UCSD-AML1 (cell line): ENCODE data around the gene MAP6D1.
"Not testable (repeated sequence)": the region's sequence is repeated elsewhere in the genome, so short reads cannot be mapped to it uniquely, and the experiment has no call there.

Source experiments
- DNase-seq: peaks from one replicate; lab custom pipeline; 2025; ENCODE audit not compliant: unreplicated experiment; lab: John Stamatoyannopoulos, UW

Gene MAP6D1

DNA sequence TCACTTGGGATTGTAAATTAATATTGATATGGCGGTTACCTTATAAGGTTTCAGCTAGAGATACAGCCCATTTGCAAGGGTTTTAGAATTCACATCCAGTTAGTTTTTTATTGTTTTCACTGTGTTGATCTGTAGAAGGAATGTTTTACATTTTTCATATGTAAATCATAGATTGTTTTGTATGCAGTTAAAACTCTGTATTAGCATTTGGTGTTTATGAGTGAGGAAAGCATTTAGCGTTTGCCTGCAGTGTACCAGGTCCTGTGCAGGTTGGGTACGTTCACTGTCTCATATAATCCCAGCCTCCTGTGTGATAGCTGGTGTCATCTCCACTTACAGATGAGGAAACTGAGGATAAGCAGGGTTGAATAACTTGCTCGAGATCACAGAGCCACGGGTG, 23.8 kb downstream of the MAP6D1 start:
- no peak for DNase-seq

DNA sequence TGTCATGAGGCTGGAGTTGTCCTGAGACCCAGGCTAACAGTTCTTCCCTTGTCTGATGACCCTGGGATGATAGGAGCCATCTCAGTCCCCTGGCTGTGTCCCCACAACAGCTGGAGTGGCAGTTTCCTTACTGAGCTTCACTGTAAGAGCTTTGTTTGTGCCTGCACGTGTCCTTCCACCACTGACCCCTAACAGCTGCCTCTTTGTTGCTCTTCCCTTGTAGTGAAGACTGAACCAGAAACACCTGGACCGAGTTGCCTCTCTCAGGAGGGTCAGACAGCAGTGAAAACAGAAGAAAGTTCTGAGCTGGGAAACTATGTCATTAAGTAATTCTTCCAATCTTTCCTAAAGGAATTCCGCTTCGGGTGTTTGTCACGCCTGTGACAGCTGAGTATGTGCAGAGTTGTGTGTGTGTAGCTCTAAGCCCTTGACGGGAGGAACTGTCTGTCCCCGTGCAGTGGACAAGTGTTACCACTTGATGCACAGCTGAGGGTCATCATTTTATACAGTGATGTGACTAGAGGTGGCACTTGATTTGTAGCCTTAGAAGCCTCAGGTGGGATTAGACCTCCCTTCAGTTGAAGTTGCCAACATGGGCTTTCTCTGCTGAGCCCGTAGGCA, 25.0 kb downstream of the MAP6D1 start:
- DNase-seq, result no peak

DNA sequence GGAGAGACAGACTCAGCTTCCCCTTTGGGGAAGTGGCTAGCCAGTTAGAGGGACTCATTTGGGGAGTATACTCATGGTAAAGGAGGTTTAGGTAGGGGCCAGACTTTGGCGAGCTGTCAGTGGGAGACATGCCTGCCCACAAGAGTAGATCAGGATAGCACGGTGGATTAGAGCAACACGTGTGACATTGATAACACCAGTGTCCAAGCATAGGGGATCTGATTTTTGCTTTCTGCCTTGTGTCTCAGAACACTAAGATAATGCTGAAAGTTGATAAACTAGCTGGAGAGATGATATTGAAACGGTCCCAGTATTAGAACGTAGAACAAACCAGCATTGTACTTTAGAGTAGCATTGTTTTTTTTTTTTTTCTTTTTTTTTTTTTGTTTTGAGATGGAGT, 25.9 kb downstream of the MAP6D1 start:
- DNase-seq, result no peak

DNA sequence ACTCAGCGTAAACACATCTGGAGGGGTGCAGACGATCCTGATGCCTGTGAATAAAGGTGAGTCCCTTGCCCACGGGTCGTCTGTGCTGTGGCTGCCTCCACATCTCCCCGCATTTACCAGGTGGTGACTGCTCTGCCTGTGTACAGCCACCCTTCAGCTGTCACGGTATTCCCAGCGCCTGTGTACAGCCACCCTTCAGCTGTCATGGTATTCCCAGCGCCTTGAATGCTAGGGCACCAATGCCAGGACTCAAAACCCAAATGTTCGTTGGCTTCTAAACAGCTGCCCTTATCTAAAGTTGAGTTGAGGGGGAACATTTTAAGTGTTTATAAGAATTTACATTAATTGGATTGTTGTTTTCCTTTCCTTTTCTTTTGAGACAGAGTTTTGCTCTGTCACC, 27.4 kb downstream of the MAP6D1 start:
- DNase-seq, result no peak

DNA sequence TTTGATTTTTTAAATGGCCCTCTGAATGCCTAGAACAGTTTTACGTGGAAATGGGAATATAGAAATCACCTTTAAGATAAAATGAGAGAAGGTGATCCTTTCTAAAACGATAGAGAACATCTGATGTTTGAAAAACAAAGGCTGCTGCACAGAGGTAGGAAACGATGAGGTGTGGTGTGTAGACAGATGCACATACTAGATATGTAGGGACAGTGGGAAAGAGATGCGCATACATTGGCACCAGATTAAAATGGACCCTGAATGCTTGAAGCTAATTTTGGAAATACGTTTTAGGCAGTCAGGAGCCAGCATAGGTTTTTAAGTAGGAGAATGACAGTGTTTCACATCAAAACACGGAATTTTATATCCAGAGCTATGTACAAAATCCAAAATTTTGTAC, 29.0 kb downstream of the MAP6D1 start:
- no peak for DNase-seq

DNA sequence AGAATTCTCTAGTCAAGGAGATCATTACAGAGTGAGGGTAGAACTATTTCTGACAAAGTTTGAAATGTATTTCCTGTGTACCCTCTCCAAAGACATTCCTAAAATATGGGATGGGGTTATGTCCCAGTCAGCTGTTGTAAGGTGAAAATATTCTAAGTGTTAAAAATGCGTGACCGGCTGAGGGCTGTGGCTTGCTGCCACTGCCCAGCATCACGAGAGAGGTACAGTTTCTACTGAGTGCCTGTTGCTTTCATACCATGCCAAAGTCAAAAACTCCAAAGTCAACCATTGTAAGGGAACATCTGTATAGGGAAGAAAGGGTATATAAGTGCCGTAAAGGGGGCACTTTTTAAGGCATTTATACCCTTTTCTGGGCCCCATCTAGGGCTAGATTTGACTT, 30.9 kb downstream of the MAP6D1 start:
- DNase-seq, result no peak

DNA sequence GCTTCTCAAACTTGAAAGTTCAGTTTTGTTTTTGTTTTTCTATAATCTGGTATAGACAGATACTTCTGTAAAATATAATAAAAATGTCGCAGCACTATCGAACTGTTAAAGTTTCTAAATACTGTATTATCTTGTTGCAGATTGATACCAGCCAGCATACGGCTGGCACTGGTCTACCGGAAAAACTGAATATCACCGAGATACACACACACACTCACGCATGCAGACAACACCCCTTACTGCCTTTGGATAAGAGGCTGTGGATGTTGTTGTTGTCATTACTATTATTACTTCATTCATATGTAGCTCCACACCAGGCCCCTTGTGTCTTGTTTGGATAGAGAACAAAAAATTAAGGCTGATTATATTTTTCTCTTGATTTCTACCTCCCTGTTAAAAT, 32.4 kb downstream of the MAP6D1 start:
- DNase-seq, result no peak

DNA sequence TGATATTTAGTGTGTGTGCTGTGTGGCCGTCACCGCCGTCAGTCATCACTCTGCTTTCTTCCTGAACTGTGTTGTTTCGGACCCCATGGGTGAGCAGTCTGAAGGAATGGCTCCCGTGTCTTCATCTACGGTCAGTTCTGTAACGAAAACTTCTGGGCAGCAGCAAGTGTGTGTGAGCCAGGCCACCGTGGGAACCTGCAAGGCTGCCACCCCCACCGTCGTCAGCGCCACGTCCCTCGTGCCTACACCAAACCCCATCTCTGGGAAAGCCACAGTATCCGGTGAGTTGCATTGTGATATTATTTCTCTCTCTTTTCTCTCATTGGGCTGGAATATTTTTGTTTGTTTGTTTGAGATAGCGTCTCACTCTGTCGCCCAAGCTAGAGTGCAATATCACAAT, 34.7 kb downstream of the MAP6D1 start:
- DNase-seq, result no peak

DNA sequence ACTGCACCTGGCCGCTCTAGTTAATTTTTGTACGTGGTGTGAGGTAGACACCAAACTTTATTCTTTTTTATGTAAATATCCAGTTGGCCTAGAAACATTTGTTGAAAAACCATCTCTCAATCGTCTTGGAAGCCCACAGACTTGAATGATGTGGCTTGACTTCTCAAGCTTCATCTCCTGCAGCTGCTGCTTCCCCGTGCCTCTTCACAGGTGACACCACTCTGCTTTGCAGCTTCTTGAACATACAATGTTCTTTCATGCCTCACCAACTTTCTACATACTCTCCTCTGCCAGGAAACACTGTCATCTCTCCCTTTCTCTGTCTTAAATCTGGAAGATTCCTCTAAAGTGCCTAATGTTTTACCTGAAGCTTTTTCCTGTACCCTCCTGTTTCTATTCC, 35.6 kb downstream of the MAP6D1 start:
- no peak for DNase-seq

DNA sequence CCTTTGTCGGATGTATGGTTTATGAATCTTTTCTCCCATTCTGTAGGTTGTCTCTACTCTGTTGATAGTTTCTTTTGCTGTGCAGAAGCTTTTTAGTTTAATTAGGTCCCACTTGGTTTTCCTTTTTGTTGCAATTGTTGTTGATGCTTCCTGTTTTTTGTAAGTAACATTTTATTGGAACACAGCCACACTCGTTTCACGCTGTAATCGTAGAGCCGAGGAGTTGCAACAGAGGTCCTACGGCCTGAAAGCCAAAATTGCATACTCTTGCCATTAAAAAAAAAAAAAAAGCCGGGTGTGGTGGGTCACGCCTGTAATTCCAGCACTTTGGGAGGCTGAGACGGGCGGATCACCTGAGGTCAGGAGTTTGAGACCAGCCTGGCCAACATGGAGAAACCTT, 40.9 kb downstream of the MAP6D1 start:
- not testable (repeated sequence) for DNase-seq

DNA sequence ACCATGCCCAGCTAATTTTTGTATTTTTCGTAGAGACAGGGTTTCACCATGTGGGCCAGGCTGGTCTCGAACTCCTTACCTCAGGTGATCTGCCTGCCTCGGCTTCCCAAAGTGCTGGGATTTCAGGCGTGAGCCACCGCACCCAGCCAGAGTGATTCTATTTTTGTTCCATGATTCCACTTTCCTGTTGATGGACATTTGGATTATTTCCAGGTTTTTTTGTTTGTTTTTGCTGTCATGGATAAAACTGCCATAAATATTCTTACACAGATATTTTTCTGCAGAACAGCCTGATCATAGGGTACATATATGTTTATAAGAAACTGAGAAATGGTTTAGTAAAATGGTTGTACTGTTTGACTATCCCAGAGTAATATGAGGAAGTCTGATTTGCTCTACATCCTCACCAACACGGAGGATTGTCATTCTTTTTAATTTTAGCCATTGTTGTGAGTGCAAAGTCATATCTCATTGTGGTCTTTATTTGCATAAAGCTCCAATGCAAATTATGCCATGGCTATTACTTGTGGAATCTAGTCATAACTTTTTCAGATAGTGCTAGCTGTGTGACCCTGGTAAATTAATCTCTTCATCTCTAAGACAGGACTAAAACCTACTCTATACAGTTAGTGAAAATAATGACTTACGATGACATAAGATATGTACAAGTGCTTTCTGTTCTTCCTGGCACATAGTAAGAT, 42.7 kb downstream of the MAP6D1 start:
- no peak for DNase-seq

DNA sequence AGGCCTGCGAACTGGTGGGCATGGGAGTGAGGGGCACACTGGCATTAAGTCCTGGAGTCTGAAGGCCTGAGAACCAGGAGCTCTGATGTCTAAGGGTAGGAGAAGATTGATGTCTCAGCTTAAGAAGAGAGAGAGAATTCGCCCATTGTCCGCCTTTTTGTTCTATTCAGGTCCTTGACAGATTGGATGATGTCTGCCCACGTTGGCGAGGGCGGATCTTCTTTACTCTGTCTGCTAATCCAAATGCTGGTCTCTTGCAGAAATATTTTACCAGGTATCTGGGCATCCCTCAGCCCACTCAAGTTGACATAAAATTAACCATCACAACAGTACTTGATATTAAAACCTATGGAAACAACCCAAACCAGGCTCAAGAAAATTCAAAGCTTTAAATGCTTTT, 44.1 kb downstream of the MAP6D1 start:
- no peak for DNase-seq

DNA sequence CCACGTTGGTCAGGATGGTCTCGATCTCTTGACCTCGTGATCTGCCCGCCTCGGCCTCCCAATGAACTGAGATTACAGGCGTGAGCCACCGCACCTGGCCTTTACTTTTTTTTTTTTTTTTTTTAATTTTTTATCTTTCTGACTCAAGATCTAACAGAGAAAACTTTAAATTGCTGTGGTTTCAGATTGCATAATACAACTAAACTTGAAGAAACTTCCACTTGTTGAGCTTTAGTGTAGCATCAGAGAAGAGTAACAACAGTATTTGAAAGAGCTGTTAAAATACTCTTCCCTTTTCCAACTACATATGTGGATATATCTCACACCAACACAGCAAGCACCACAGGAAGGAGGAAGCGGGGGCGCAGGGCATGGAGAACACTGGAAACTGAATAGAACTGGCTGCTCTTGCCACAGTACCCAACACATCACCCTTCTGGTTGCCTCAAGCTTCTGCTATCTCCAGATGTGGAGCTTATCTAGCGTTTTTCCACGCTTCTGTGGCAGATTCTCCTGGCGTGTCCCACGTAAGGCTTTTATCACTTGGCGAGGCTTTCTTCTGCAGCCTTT, 45.4 kb downstream of the MAP6D1 start:
- DNase-seq, result peak; percentile 56

DNA sequence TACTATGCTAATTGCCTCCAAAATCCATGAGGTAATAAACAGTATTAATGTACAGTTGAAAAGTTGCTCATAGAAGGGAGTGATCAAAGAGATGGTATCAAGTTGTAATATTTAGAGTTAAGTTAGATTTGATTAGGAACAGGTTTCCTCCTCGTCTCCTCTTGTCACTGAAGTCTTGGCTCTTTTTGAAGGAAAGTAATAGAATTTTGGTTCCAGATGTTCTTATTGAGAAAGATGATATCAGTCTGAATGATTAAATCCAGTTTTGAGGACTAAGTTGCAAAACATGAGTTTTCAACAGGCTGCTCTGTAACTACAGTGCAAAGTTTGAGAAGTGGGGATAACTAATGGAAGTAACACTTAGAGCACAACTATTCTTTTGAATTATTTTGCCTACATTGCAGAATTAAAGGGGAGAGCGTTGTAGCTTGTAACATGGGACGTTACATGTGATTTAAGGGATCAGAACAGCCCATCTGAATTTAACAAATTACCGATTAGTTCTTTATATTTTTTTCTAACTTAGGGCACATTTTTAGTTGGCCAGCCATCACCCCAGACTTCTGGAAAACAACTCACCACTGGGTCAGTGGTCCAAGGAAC, 48.3 kb downstream of the MAP6D1 start:
- DNase-seq, result no peak

DNA sequence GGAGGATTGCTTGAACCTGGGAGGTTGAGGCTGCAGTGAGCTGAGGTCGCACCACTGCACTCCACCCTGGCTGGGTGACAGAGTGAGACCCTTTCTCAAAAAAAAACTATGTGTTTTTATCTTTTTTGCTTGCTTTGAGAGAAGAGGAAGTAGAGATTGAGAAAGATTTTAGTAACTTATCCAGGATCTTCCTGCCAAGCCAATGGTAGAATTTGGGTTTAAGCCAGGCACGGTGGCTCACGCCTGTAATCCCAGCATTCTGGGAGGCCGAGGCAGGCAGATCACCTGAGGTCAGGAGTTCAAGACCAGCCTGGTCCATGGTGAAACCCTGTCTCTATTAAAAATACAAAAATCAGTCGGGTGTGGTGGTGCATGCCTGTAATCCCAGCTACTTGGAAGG, 48.9 kb downstream of the MAP6D1 start:
- not testable (repeated sequence) for DNase-seq

DNA sequence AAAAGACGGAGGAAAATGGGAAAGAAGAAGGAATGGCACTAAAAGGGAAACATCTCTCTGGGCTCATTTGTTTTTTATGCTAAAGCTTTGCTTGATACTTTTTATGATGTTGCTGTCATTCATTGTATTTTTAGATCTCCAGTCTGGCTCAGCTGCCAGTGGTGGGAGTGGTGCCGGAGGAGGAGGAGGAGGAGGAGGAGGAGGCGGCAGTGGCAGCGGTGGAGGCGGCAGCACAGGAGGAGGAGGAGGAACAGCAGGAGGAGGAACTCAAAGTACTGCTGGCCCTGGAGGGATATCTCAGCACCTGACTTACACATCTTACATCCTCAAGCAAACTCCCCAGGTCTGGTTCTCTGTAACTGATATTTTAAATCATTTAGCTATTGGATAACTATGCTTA, 49.6 kb downstream of the MAP6D1 start:
- no peak for DNase-seq

DNA sequence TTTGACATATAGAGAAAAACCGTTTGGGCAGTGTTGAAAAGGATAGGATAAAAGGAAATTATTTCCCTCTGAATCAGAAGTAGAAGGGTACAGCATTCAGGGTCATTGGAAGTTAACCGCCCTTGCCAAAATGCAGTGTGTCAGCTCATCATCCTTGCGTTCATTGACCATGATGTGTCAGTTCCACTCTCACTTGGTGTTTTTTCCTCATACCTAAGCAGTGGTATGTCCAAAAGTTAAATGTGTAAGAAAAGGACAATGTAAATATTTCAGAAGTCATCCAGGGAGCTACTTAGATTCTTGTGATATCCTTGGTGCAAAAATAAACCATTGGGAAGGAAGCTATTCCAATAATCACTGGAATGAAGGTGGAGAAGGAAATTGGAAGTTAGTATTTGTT, 50.7 kb downstream of the MAP6D1 start:
- no peak for DNase-seq

DNA sequence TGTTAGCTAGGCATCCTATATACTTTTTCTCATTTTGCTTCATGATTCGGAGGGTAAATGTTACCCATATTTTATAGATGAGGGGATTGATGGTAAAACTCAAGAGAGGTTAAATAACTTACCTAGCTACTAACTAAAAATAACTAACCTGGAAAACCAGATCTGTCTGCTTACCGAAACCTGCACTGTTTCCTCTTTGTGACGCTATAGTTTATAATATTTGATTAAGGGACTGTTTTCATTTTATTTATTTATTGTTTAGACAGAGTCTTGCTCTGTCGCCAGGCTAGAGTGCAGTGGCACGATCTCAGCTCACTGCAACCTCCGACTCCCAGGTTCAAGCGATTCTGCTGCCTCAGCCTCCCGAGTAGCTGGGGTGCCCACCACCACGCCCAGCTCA, 55.9 kb downstream of the MAP6D1 start:
- DNase-seq, result no peak

DNA sequence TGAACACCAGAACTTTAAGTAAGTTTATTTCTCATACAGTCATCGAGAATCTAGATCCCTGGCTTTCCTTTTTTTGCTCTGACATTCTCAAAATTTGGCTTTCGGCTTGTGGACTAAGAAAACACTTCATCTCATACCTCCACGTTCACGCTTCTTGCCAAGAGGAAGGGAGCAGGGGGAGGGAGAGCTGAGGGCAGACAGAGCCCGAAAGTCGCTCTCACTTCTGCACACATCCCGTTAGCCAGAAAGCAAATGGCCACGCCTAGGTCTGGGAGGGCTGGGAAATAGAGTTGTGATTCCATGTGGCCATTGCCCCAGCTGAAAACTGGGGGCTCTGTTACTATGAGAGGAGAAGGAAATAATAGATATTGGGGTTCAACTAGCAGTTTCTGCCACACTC, 57.3 kb downstream of the MAP6D1 start:
- no peak for DNase-seq

DNA sequence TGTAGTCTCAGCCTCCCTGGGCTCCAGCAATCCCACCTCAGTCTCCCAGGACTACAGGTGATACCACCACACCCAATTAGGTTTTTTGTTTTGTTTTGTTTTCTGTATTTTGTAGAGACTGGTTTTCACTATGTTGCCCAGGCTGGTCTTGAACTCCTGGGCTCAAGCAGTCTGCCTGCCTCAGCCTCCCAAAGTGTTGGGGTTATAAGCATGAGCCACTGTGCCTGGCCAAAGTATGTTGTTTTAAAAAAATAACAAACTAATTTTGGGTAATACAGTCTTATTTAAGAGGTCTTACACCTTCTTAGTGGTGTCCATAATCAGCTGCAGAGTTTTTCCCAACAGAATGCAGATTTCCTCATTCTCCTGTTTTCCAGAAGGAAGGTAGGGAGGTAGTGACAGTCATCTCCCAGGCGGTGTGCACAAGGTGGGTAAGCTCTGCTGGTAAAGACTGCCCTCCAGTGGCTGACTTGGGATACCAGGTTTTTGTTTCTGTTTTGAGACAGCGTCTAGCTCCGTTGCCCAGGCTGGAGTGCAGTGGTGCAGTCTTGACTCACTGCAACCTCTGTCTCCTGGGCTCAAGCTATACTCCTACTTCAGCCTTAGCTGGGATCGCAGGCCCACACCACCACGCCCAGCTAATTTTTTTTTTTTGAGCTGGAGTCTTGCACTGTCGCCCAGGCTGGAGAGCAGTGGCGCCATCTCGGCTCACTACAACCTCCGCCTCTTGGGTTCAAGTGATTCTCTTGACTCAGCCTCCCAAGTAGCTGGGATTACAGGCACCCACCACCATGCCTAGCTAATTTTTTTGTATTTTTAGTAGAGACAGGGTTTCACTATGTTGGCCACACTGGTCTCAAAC, 58.4 kb downstream of the MAP6D1 start:
- DNase-seq, result peak; percentile 40

DNA sequence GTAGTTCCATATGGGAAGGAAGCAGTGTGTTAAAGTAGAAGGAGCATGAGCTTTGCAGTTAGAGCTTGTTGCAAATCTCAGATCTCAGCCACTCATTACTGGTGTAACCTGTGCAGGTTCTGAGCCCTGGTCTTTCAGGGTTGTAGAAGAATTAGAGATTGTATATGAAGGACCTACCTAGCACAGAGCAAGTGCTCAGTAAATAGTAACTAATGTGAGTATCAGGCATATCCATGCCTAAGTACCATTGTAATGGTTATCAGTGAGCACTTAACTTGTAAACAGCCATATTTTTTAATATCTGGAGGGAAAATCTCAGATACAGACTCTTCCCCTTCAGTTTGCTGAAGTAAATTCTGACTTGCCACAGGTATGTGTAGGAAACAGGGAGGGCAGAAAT, 59.3 kb downstream of the MAP6D1 start:
- DNase-seq, result no peak
